Osteocyte (in vitro differentiated cells): ENCODE measurements around the gene S100A8. TPM values are rescaled to one million over a fixed set of nuclear protein-coding genes. Genes with fewer than 3 reads are reported as not detected.
A peak's percentile ranks its signal among the peaks of the same experiment; 100 is the strongest.

Source experiments
- DNase-seq: peaks from one replicate; pipeline ENCODE4 v3.0.0; 2021; ENCODE audit warnings: mixed read lengths; ENCODE audit not compliant: unreplicated experiment; ENCODE audit errors: extremely low spot score
- H3K27ac Mint-ChIP-seq: one replicate; pipeline ENCODE4 v1.8.0; 2021; ENCODE audit warnings: mild to moderate bottlenecking, mixed read lengths; ENCODE audit not compliant: unreplicated experiment
- H3K27me3 Mint-ChIP-seq: one replicate; pipeline ENCODE4 v1.8.0; 2021; ENCODE audit warnings: mixed read lengths; ENCODE audit not compliant: unreplicated experiment
- H3K36me3 Mint-ChIP-seq: one replicate; pipeline ENCODE4 v1.8.0; 2021; ENCODE audit warnings: mixed read lengths; ENCODE audit not compliant: unreplicated experiment
- H3K4me1 Mint-ChIP-seq: one replicate; pipeline ENCODE4 v1.8.0; 2021; ENCODE audit warnings: mixed read lengths; ENCODE audit not compliant: unreplicated experiment
- H3K4me3 Mint-ChIP-seq: one replicate; pipeline ENCODE4 v1.8.0; 2021; ENCODE audit warnings: mild to moderate bottlenecking, moderate library complexity, mixed read lengths; ENCODE audit not compliant: unreplicated experiment
- H3K9me3 Mint-ChIP-seq: one replicate; pipeline ENCODE4 v1.8.0; 2021; ENCODE audit warnings: mixed read lengths; ENCODE audit not compliant: unreplicated experiment
- total RNA-seq: library from RNA; stranded (reverse); gene quantifications from 2 replicates; pipeline ENCODE4 v1.2.1, GENCODE V29; 2021
- TF ChIP-seq, protein P1 (sequence below): fragments of 200-600 bp; sonication (generic); IDR thresholded peaks from 2 replicates; pipeline ENCODE4 v1.5.0; 2021; ENCODE audit warnings: antibody characterized with exemption, mild to moderate bottlenecking, moderate library complexity

S100A8 gene
- total RNA-seq, 1 donor from 2014 or later, result not detected

DNA sequence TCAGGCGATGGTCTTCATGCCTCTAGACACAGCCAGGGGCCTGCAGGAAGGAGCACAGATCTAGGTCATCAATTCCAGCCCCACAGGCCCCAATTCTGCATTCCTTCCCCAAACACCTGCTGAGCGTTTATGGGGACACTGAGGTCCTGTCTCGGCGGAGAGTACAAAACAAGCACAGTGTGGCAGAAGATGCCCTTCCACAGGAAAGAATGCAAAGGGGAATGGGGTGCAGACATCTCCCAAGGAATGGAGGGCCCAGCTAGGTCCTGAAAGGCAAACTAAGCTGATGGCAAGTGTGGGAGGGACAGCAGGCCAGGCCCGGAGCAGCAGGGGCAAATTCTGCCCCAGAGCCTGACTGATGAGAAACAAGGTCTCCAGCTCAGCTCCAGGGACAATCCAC is 3.5 kb upstream of the S100A8 start:
- Mint-ChIP-seq H3K4me1 (no peaks in the 10 kb centered on the region), H3K4me3 (no peak overlapping the region), H3K9me3 (no peaks in the 10 kb centered on the region), H3K36me3 (no peaks in the 10 kb centered on the region), H3K27me3 (no peaks in the 10 kb centered on the region), H3K27ac (no peak overlapping the region)
- TF ChIP-seq, protein P1, sequence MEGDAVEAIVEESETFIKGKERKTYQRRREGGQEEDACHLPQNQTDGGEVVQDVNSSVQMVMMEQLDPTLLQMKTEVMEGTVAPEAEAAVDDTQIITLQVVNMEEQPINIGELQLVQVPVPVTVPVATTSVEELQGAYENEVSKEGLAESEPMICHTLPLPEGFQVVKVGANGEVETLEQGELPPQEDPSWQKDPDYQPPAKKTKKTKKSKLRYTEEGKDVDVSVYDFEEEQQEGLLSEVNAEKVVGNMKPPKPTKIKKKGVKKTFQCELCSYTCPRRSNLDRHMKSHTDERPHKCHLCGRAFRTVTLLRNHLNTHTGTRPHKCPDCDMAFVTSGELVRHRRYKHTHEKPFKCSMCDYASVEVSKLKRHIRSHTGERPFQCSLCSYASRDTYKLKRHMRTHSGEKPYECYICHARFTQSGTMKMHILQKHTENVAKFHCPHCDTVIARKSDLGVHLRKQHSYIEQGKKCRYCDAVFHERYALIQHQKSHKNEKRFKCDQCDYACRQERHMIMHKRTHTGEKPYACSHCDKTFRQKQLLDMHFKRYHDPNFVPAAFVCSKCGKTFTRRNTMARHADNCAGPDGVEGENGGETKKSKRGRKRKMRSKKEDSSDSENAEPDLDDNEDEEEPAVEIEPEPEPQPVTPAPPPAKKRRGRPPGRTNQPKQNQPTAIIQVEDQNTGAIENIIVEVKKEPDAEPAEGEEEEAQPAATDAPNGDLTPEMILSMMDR, result no peak
- no peak for DNase-seq

DNA sequence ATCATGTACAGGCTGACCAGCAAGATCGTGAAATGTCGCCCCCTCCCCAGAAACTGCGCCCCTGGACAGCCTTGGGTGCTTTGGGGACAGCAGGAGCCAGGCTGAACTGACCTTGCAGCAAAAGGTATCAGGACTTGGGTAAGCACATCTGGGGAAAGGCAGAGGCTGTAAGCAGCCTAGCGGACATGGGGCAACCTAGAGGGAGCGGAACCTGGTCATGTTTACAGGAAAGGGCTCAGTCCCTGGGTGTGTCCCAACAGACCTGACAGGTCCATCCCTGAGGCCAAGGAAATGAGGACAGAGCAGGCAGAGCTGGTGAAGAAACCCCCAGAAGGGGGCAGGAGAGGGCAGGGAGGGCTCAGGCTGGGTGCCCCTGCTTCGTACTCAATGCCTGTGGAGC is 3.1 kb upstream of the S100A8 start:
- TF ChIP-seq, protein P1, result no peak
- no peak overlapping the region for H3K4me3 Mint-ChIP-seq
- H3K4me1 Mint-ChIP-seq, result no peaks in the 10 kb centered on the region
- DNase-seq, result no peak
- no peaks in the 10 kb centered on the region for H3K9me3 Mint-ChIP-seq
- no peaks in the 10 kb centered on the region for H3K36me3 Mint-ChIP-seq
- no peak overlapping the region for H3K27ac Mint-ChIP-seq
- H3K27me3 Mint-ChIP-seq, result no peaks in the 10 kb centered on the region

DNA sequence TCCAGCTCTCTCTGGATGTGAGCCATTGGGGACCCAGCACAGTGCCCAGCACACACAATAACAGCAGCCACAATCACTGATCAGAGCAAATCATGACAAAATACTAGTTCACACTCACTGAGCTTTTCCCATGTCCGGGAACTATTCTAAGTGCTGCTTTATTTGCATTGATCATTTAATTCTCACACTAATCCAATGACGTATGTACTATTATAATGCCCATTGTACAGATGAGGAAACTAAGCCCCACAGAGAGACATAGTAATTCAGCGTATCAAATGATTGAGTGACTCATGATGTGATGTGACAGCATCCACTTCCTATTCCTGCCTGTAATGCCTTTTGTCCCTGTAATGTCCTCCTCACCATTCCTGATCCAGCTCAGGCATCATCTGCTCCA is 1.9 kb upstream of the S100A8 start:
- Mint-ChIP-seq H3K4me3 (no peak overlapping the region), H3K27me3 (no peaks in the 10 kb centered on the region), H3K9me3 (no peaks in the 10 kb centered on the region), H3K4me1 (no peaks in the 10 kb centered on the region), H3K36me3 (no peaks in the 10 kb centered on the region), H3K27ac (no peak overlapping the region)
- no peak for DNase-seq
- TF ChIP-seq, protein P1, result no peak

DNA sequence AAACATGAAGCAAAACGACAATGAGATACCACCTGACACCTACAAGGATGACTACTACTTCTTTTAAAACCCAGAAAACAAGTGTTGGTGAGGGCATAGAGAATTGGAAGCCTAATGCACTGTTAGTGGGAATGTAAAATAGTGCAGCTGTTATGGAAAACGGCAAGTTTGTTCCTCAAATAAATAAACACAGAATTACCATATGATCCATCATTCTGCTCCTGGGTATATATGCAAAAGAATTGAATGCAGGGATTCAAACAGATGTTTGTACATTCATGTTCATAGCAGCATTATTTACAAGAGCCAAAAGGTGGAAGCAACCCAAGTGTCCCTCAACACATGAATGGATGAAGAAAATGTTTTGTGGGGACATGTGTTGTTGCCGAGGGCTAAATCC is 1.4 kb upstream of the S100A8 start:
- Mint-ChIP-seq H3K9me3 (no peaks in the 10 kb centered on the region), H3K27me3 (no peaks in the 10 kb centered on the region), H3K4me3 (no peak overlapping the region), H3K27ac (no peak overlapping the region), H3K36me3 (no peaks in the 10 kb centered on the region), H3K4me1 (no peaks in the 10 kb centered on the region)
- TF ChIP-seq, protein P1, result no peak
- no peak for DNase-seq

DNA sequence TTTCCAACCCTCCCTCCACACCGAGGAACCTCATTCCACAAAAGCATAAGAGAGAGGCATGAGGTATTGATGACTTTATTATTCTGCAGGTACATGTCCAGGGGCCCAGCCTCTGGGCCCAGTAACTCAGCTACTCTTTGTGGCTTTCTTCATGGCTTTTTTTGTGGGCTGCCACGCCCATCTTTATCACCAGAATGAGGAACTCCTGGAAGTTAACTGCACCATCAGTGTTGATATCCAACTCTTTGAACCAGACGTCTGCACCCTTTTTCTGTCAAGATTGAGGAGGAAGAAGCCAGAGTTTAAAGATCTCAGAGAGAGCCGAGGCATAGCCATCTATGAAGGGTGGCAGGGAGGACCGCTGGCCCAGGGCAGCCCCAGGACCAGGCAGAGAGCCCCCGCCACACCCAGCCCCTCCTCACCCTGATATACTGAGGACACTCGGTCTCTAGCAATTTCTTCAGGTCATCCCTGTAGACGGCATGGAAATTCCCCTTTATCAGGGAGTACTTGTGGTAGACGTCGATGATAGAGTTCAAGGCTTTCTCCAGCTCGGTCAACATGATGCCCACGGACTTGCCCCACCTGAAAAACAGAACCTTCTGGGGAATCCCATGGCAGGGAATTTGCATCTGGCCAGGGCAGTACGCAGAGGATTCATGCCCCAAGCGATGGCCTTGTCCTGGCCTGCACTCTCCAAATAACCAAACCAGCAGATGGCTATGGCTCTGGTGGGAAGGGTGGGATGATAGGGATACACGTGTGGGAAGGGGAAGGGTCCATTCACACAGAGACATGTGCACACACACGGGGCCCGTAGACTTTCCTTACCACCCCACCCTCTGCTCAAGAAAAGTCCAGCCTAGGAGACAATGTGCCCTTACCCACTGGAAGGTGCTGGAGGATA is 647 bp downstream of the S100A8 start:
- Mint-ChIP-seq H3K36me3 (no peaks in the 10 kb centered on the region), H3K4me1 (no peaks in the 10 kb centered on the region), H3K9me3 (no peaks in the 10 kb centered on the region), H3K4me3 (no peak overlapping the region), H3K27me3 (peaks cover 2% of the 10 kb centered on the region), H3K27ac (no peak overlapping the region)
- peak; percentile 77 for DNase-seq
- TF ChIP-seq, protein P1, result no peak
